ENCODE measurements around the gene EPB42.

- TF ChIP-seq CTCF (IDR thresholded peaks at IDR 0.05; ENCODE audit: low read length) (no peak), EZH2 (IDR thresholded peaks at IDR 0.05; ENCODE audit: borderline replicate concordance, low read length) (no peak)
These were observed 31.5 kb downstream of the EPB42 start for GRCh38 chr15:43189296-43189695.
